ENCODE measurements around the gene OPN4. TPM values are rescaled to one million over a fixed set of nuclear protein-coding genes. Genes with fewer than 3 reads are reported as not detected.
"Not testable (repeated sequence)": the region's sequence is repeated elsewhere in the genome, so short reads cannot be mapped to it uniquely, and the experiment has no call there.

The OPN4 gene, protein sequence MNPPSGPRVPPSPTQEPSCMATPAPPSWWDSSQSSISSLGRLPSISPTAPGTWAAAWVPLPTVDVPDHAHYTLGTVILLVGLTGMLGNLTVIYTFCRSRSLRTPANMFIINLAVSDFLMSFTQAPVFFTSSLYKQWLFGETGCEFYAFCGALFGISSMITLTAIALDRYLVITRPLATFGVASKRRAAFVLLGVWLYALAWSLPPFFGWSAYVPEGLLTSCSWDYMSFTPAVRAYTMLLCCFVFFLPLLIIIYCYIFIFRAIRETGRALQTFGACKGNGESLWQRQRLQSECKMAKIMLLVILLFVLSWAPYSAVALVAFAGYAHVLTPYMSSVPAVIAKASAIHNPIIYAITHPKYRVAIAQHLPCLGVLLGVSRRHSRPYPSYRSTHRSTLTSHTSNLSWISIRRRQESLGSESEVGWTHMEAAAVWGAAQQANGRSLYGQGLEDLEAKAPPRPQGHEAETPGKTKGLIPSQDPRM
- not detected for total RNA-seq
- long read RNA-seq, donor 1, result 0 reads
- long read RNA-seq, donor 2, result 0 reads

DNA sequence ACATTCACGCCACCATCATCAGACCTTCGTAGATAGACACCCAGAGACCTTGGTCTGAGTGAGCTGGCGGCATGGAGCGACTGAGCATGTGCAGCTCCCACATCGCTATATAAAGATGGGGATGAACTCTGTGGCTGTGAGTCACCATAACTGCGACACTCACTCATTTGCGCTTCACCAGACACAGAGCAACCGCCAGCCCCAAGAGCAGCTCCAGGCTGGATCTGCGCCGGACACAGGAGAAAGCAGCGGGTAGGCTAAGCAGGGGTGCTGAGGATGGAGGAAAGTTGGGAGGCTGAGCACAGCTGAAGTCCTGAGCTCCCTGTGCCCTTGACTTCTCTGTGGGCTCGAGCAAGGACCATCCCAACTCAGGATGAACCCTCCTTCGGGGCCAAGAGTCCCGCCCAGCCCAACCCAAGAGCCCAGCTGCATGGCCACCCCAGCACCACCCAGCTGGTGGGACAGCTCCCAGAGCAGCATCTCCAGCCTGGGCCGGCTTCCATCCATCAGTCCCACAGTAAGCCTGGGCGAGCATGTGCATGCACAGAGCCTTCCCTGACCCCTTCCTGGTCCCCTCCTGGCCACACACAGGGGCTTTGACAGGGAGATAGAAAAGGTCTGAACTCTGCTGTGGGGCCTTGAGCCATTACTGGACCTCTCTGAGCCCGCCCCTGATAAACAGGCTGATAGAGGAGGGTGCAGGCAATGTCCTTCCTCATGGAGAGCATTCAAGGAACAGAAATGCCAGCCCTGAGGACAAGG, at the start of gene OPN4:
OPN4 (plus strand) TSS at position 137 of the 762 bp plus-strand sequence; CDS start at position 374, 237 bp downstream.
- intact Hi-C loops (cut with DNase I), result no loop called here
- DNase-seq (ENCODE audit: low spot score), result peak; percentile 78

DNA sequence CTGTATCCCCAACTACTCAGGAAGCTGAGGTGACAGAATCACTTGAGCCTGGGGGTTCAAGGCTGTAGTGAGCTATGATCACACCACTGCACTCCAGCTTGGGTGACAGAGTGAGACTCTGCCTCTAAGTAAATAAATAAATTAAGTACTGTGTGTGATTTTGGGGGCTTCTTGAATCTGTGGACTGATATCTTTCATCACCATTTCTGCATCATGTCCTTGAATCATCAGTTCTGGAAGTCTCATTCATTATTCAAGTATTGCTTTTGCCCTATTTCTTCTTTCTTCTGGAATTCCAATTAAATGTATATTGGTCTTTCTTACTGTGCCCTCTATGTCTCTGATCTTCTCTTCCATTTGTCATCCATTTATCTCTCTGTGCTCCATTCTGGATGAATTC, 46.7 kb upstream of the OPN4 start:
- intact Hi-C loops (cut with DNase I), result no loop called here
- DNase-seq (ENCODE audit: low spot score), result no peak

DNA sequence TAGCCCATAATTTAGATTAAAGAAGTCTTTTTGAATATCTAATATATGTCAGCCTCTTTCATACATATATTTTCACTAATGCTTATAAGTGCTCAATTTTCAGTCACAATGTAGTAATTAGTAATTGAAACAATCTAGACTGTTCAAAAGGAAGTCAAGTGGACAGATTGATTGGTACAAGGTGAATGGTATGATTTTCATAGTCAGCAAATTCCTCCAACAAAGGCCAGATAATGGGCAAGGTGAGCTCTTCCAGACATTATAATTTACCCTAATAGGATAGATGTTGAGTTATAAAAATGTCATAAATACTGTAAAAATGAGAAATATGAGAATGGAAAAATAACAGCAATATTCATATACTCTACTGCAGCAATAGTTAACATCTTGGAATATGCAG, 44.4 kb upstream of the OPN4 start:
- intact Hi-C loops (cut with DNase I), result no loop called here
- no peak for DNase-seq (ENCODE audit: low spot score)

DNA sequence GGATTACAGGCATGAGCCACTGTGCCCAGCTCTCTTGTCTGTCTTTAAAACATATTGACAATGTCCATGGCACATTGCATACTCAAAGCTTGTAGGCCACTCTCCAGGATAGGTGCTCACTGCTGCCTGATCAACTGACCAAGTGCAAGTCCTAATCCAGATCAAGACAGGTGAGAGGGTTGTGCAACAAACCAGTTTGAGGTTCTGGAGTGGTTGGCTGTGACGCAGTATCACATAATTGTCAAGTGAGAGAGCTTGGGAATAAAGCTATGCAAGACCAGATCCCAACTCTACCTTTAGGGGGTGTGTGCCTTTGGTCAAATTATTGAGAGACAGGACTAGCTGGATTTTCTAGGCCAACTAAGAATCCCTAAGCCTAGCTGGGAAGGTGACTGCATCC, 43.0 kb upstream of the OPN4 start:
- intact Hi-C loops (cut with DNase I), result no loop called here

DNA sequence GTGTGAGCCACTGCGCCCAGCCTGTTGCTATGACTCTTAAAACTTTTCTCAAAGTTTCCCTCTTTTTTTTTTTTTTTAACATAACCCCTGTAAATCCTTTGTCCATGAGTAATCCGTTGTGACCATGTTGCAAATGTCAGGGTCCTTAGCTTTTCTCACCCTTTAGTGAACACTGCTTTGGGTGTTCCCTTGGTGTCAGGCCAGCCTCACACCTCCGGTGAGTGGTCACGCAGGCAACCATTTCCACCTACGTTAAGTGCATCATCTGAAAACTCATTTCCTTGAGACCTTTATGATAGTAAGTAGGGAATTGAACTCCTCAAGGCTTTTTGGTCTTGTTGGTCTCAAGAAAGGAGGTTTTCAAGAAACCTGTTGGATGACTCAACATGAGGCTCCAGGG, 41.3 kb upstream of the OPN4 start:
- intact Hi-C loops (cut with DNase I), result no loop called here
- no peak for DNase-seq (ENCODE audit: low spot score)

More for the DNA sequence above, 43.0 kb upstream of the OPN4 start:
- DNase-seq (ENCODE audit: low spot score), result no peak

DNA sequence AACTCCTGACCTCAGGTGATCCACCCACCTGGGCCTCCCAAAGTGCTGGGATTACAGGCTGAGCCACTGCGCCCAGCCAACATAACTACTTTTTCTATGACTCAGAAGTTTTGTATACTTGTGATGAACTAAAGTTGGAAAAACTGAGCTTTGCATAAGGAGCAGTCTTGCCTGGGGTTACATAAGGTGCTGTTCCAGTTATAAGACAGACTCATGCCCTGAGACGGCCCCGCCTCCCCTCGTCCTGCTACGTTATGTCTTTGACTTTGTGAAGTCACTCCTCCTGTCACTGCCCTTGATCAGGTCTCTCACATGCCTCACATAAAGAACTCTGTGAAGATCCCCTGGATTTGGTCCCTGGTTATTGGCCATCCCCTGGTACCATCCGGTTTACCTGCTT, 40.4 kb upstream of the OPN4 start:
- no peak for DNase-seq (ENCODE audit: low spot score)
- intact Hi-C loops (cut with DNase I), result no loop called here

DNA sequence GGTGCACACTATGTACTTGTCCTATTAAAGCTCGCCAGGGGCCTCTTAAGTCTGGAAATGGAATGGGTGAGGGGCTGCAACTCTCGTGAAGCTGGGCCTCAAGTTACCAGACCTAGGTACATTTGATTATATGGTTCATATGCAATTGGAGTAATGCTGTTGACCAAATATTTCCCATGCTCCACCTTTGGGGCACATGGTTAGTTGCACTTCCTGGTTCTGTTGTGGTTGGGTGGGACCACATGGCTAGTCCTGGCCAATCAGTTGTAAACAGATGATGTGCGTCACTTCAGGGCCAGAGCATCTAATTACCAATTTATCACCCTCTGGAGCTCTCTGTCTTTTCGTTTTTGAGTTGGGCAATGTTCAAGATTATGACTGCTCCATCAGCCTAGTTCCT, 39.5 kb upstream of the OPN4 start:
- intact Hi-C loops (cut with DNase I), result no loop called here
- no peak for DNase-seq (ENCODE audit: low spot score)

DNA sequence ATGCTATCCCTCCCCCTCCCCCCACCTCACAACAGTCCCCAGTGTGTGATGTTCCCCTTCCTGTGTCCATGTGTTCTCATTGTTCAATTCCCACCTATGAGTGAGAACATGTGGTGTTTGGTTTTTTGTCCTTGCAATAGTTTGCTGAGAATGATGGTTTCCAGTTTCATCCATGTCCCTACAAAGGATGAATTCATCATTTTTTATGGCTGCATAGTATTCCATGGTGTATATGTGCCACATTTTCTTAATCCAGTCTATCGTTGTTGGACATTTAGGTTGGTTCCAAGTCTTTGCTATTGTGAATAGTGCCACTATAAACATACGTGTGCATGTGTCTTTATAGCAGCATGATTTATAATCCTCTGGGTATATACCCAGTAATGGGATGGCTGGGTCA, 37.1 kb upstream of the OPN4 start:
- intact Hi-C loops (cut with DNase I); DNase-seq (ENCODE audit: low spot score): not testable (repeated sequence)

DNA sequence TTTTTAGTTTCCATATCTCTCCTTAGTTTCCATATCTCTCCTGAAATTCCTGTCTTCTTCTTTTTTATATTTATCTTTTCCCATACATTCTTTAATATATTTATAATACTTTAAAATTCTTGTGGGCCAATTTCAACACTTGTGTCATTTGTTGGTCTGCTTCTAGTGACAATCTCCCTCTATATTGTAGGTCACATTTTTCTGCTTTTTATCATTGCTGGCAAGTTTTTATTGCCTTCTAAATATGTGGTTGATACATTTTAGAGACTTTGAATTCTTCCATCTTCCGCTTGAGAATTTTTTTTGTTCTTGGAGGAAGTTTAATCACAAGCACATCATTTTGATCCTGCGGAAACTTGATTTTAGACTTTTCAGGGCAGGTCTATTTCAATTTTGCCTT, 26.0 kb upstream of the OPN4 start:
- DNase-seq (ENCODE audit: low spot score), result no peak
- intact Hi-C loops (cut with DNase I), result no loop called here

DNA sequence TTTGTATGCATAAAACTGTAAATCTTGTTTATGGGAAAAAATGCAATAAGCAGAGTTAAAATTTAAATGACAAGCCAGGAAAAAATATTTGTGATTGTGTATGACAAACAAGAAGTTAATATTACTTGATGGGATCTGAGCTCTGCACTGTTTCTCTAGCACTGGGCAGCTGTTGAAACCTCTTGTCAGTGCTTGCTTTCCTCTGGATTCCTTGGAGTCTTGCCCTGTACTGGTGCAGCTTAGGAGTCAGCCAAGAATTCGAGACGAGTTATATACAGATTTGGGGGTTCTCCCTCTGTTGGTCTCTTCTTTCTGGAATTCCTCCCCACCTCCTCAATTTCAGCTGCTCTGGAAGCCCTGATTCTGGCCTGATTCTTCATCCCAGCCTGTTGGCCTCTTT, 24.3 kb upstream of the OPN4 start:
- intact Hi-C loops (cut with DNase I), result no loop called here
- no peak for DNase-seq (ENCODE audit: low spot score)

DNA sequence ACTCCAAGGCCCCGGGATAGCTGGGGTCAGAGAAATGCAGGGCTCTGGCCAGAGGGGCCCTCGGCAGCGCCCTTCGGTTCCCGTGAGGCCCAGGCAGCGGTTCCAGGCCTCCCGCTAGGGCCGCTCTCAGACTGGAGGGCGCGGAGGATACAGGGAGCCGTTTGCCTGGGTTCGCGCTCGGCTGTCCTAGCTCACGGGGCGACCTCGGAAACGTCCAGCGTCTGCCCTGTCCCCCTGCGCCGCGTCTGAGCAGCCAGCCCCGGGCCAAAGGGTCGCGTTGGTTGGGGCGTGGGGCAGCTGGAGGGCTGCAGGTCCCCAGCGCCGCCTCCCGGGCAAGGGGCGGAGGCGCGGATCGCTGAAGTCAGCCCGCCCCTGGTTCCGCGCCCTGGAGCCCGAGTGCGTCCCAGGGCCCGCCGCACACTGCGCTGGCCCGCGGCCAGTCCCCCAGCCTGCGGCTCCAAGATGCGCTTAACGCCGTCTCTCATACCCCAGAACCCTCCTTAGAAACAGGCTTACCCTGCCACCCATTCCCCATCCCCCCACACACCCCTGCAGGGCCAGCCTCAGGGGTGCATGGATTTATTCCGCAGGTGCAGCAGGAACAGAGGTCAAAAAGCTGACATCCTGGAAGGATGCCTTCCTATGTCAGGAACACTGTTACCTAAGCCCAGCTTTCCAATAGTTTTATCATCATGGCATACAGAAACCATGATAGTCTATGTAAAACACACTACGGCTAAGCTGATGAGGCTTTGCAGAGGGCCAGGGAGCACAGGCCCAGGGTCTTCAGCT, 22.1 kb upstream of the OPN4 start:
- DNase-seq (ENCODE audit: low spot score), result no peak
- intact Hi-C loops (cut with DNase I), result no loop called here

DNA sequence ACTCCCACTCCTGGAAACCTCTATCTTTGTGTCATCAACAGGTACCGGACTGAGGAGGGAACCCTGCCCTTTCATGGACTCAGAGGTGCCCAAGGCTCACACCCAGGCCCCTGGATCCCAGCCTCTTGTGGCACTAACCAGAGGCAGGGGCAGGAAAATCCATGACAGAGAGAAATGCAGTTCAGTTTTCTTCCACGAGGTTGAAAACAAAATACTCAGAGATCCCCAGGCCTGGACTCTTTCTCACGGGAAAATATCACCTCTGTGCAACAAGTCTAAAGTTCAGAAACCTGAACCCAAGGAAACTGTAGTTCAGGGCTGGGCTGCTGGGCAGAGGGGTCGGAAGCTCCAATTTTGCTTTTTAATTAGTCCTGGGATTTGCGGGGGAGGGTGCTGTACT, 21.4 kb upstream of the OPN4 start:
- no peak for DNase-seq (ENCODE audit: low spot score)

DNA sequence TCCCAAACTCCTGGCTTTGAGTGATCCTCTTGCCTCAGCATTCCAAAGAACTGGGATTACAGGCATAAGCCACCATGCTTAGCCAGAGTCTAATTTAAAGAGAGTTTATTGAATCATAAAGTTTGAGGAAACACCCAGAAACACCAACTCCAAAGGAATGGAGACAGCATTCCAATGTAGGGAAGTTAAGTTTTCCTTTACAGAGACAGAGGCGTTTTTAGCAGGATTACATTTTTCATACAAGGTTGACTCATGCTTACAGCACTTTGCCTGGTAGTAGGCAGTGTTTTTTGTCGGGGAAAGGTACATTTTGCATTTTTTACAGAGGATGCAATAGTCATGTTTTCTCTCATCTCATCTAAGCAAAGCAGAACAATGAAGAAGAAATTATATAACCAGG, 18.9 kb upstream of the OPN4 start:
- intact Hi-C loops (cut with DNase I), result no loop called here

More for the DNA sequence above, 21.4 kb upstream of the OPN4 start:
- intact Hi-C loops (cut with DNase I), result no loop called here

DNA sequence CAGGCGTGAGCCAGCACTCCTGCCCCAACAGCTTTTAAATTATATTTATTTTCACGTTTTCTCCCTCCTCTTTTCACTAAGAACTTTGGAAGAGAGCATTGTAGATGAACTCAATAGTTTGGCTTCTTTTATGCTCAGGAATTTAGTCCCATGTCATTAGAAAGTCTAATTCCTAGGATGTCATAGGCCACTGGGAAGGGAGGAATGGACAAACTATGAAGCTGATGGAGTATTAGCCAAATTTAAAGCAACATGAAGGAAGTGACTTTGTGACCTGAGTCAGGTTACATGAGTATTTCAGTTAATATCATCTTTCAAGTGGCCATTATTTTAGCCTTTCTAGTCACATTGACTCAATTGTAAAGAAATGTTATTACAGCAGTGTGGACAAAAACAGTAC, 18.0 kb upstream of the OPN4 start:
- intact Hi-C loops (cut with DNase I), result no loop called here
- no peak for DNase-seq (ENCODE audit: low spot score)

More for the DNA sequence above, 18.9 kb upstream of the OPN4 start:
- DNase-seq (ENCODE audit: low spot score), result no peak

DNA sequence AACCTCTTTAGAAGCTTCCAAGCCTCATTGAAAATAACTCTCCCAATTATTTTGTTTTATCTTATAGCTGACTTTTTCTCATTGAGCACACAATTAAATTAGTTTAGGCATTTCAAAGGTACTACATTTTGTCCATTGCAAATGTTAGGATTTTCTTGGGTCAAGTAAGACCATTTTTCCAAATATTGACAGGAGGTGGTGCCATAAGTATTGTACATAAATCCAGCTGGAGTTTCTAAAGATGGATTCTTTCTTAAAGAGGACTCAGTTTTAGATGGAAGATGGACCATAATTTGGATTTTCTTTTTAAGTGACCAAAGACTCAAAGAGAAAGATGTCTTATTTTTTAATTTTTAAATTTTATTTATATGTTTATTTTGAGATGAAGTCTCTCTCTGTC, 12.3 kb upstream of the OPN4 start:
- DNase-seq (ENCODE audit: low spot score), result no peak

DNA sequence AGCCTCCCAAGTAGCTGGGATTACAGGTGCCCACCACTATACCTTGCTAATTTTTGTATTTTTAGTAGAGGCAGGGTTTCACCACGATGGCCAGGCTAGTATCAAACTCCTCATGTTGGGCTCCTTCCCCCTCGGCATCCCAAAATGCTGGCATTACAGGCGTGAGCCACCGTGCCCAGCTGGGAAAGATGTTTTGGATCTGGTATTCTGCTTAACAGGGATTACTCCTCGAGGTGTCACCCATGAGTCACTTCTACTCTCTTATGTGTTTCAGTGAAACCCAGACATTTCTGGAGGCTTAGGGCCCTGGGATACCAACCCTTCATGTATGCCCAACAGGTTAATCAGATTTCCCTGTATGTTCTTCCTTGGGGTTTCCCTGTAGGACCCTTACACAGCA, 11.8 kb upstream of the OPN4 start:
- peak; percentile 60 for DNase-seq (ENCODE audit: low spot score)
- intact Hi-C loops (cut with DNase I), result no loop called here

More for the DNA sequence above, 12.3 kb upstream of the OPN4 start:
- intact Hi-C loops (cut with DNase I), result no loop called here

DNA sequence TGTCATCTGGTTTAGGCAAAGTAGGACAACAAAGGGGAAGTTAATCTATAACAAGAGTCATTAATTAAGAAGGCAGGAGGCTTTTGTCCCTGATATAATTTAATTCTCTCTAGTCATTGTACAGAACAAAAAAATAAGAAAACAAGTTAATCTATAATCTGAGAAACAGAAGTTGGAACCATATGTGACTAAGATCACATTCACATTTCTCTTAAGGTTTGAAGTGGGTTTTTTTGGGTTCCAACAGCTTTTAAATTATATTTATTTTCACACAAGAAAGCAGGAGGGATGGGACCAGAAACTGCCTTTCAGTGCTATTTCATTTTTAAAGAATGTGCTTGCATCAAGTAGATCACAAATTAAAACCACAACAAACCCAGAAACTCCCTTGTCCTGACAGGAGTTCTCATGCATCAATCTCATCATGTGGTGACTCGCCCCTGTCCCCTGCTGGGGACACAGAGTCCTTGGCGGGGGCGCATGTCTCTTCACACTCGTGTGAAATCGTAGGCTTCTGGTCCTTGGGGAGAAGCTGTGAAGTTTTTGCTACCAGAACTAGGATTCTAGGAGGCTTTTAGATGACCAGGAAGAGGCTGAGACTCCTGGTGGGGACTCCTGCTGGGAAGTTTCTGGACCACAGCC, 10.1 kb upstream of the OPN4 start:
- intact Hi-C loops (cut with DNase I), result no loop called here
- peak; percentile 73 for DNase-seq (ENCODE audit: low spot score)

DNA sequence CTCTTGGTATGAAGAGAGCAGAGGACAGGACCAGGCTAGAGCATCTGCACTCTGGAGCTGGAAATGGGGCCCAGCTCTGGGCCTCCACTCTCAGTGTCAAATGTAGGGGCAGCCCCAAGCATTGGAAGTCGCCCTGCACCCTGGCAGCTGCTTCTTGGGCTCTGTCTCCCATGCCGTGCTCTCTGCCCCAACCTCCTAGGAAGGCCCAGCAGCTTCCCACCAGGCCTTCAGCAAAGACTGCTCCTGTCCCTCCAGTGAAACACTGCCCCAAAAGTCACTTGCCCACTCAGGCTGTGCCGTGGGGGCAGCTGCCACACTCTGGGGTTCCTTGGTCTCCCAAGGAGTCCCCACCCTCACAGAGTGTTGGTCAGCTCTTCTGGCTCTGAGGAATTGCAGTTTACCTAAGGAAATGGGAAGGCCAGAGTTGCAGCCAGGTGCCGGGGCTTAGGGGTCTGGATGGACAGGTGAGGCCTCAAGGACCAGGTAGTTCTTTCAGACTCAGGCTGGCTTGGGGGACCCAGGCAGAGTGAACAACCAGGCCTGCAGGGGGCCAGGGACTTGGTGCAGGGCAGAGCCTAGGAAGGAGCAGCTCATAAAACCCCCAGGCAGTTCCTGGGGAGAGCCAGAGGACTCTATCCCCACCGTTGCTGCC, 9.4 kb upstream of the OPN4 start:
- DNase-seq (ENCODE audit: low spot score), result peak; percentile 31
- intact Hi-C loops (cut with DNase I), result no loop called here

Data from posterior vena cava (tissue), 2 donors.